ENCODE data around the gene SMIM15. TPM values are rescaled to one million over a fixed set of nuclear protein-coding genes. Genes with fewer than 3 reads are reported as not detected.

SMIM15 gene
- total and polyA plus RNA-seq, 12 donors = 16.5 to 26.1 (median 22.1) TPM

- no peaks in the 10 kb centered on the region for H3K36me3 ChIP-seq
- no peak overlapping the region for H3K27ac ChIP-seq
- H3K4me3 ChIP-seq = no peak overlapping the region
- WGBS, 2 donors = 88 to 89% methylated on average over 2 of the region's 2 CpGs
- DNase-seq = no peak
- no peak for TF ChIP-seq CTCF (IDR thresholded peaks at IDR 0.05)
- H3K27me3 ChIP-seq = no peaks in the 10 kb centered on the region
- no peaks in the 10 kb centered on the region for H3K9me3 ChIP-seq
- no peak for ATAC-seq
- no peaks in the 10 kb centered on the region for H3K4me1 ChIP-seq
- intact Hi-C loops (cut with DNase I) = no loop called here
These were observed 32.0 kb downstream of the SMIM15 start for GRCh38 chr5:61130289-61130688.

- Histone ChIP-seq H3K27me3 (no peaks in the 10 kb centered on the region), H3K27ac (no peak overlapping the region), H3K4me1 (no peaks in the 10 kb centered on the region), H3K36me3 (no peaks in the 10 kb centered on the region), H3K9me3 (no peaks in the 10 kb centered on the region), H3K4me3 (no peak overlapping the region)
- ATAC-seq (no peak), DNase-seq (no peak)
- TF ChIP-seq CTCF (IDR thresholded peaks at IDR 0.05) = no peak
- WGBS, 2 donors = 67 to 72% methylated on average over 4 of the region's 4 CpGs
- intact Hi-C loops (cut with DNase I) = no loop called here
These were observed 39.1 kb downstream of the SMIM15 start for GRCh38 chr5:61123145-61123544.

- no peak overlapping the region for H3K4me3 ChIP-seq
- no peaks in the 10 kb centered on the region for H3K4me1 ChIP-seq
- WGBS, 2 donors = 65 to 78% methylated on average over 1 of the region's 1 CpG
- intact Hi-C loops (cut with DNase I) = no loop called here
- DNase-seq (no peak), ATAC-seq (no peak)
- H3K36me3 ChIP-seq = no peaks in the 10 kb centered on the region
- H3K27me3 ChIP-seq = no peaks in the 10 kb centered on the region
- TF ChIP-seq CTCF (IDR thresholded peaks at IDR 0.05) = no peak
- H3K27ac ChIP-seq = no peak overlapping the region
- H3K9me3 ChIP-seq = no peaks in the 10 kb centered on the region
These were observed 41.7 kb downstream of the SMIM15 start for GRCh38 chr5:61120534-61120933.

- WGBS, 2 donors = 88 to 95% methylated on average over 1 of the region's 1 CpG
- Histone ChIP-seq H3K36me3 (no peaks in the 10 kb centered on the region), H3K9me3 (peaks cover 0 to 4% (median 0%) of the 10 kb centered on the region in 11 donors), H3K27ac (no peak overlapping the region), H3K27me3 (no peaks in the 10 kb centered on the region), H3K4me1 (no peaks in the 10 kb centered on the region), H3K4me3 (no peak overlapping the region)
- no peak for TF ChIP-seq CTCF (IDR thresholded peaks at IDR 0.05)
- DNase-seq (no peak), ATAC-seq (no peak)
- intact Hi-C loops (cut with DNase I) = no loop called here
These were observed 43.2 kb downstream of the SMIM15 start for GRCh38 chr5:61119066-61119465.

GRCh38 chr5:61115968-61116367 lies 46.3 kb downstream of the SMIM15 start:
- Histone ChIP-seq H3K27ac (no peak overlapping the region), H3K4me3 (no peak overlapping the region), H3K27me3 (no peaks in the 10 kb centered on the region), H3K4me1 (no peaks in the 10 kb centered on the region), H3K9me3 (peaks cover 0 to 11% (median 0%) of the 10 kb centered on the region in 11 donors), H3K36me3 (no peaks in the 10 kb centered on the region)
- DNase-seq = no peak
- intact Hi-C loops (cut with DNase I) = no loop called here
- no peak for ATAC-seq
- no peak for TF ChIP-seq CTCF (IDR thresholded peaks at IDR 0.05)
- 94 to 96% methylated on average over 3 of the region's 3 CpGs for WGBS, 2 donors

All from heart right ventricle (tissue), 16 donors.